ENCODE measurements around the gene NLRP6.

- TF ChIP-seq, protein P1, sequence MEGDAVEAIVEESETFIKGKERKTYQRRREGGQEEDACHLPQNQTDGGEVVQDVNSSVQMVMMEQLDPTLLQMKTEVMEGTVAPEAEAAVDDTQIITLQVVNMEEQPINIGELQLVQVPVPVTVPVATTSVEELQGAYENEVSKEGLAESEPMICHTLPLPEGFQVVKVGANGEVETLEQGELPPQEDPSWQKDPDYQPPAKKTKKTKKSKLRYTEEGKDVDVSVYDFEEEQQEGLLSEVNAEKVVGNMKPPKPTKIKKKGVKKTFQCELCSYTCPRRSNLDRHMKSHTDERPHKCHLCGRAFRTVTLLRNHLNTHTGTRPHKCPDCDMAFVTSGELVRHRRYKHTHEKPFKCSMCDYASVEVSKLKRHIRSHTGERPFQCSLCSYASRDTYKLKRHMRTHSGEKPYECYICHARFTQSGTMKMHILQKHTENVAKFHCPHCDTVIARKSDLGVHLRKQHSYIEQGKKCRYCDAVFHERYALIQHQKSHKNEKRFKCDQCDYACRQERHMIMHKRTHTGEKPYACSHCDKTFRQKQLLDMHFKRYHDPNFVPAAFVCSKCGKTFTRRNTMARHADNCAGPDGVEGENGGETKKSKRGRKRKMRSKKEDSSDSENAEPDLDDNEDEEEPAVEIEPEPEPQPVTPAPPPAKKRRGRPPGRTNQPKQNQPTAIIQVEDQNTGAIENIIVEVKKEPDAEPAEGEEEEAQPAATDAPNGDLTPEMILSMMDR (IDR thresholded peaks at IDR 0.05) = no peak
- TF ChIP-seq POLR2A (IDR thresholded peaks at IDR 0.05; ENCODE audit: low read depth) (no peak), POLR2AphosphoS5 (IDR thresholded peaks at IDR 0.05) (no peak), EP300 (IDR thresholded peaks at IDR 0.05) (no peak)
These were observed 4.0 kb downstream of the NLRP6 start for GRCh38 chr11:282171-282570.

Measured in esophagus muscularis mucosa (tissue), 4 donors.